NCI-H2029 (cell line): ENCODE results near the gene MYEOV.

ENCODE experiments used
- DNase-seq: peaks from one replicate; lab custom pipeline; 2025; lab: John Stamatoyannopoulos, UW

Gene MYEOV

DNA sequence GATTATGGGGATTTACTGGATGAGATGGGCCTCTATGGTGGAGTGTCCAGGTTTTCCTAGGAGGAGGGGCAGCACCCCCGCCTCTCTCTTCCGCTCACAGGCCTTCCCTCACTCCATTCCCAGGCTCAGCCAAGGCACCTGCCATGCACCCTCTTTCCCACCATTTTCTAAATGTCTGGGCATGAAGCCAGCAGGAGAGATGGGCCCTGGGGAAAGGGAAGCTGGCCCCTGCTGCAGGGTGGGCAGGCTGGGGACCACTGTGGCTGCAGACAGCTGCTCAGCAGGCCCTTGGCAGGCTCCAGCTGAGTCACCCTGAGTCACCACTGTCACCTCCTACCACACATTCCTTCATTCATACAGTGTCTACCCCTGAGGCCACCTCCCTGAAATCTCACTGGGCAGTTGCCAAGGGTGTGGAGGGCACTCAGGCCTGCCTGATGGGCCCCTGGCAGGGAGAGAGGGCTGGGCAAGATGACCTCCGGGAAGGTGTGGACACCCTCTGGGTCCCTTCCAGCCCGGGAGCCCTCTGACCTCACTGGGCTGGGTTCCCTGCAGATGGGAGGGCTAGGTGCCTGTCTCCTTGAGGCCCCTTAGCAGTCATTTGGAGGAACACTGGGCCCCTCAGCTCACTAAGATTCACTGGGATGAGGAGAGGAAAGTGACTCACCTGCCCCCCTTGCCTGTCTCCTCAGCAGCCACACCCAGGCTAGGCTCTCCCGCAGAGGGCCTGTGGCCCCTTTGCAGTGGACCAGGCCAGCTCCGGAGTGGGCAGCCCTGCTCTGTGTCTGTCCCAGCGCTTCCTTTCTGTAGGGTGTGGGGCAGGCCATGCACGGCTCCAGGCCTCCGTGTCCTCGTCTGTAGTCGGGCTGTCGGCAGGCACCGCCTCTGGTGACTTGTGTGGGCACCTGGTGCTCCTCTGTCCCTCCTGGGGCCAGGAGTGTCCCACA, 7.8 kb downstream of the MYEOV start:
- no peak for DNase-seq

DNA sequence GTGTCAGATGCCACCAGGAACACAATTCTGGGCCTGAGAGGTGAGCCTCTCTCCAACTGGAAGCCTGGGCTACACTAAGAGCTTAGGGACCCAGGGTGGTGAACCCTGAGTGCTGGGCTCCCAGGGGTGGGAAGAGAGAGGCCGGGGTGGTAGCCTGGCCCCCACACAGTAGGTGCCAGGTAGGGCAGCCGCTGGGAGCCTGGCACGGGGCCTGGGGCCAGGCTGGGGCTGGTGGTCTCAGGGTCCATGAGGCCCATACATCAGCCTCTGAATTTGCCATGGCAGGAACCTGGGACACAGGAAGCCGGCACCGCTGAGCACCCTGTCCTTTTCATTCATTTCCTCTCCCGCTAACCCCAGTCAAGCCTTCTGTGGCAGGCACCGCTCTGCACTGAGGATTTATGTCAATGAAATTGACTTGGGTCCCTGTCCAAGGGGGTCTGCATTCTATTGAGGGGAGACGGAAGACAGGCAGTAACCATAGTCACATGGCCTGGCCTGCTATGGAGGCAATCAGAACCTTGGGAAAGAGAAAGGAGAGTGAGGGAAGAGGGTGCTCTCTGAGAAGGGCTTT, 8.6 kb downstream of the MYEOV start:
- DNase-seq, result no peak

GRCh38 chr11:69303427-69303826, 9.5 kb downstream of the MYEOV start:
- no peak for DNase-seq

GRCh38 chr11:69304258-69304657, 10.3 kb downstream of the MYEOV start:
- DNase-seq, result no peak

DNA sequence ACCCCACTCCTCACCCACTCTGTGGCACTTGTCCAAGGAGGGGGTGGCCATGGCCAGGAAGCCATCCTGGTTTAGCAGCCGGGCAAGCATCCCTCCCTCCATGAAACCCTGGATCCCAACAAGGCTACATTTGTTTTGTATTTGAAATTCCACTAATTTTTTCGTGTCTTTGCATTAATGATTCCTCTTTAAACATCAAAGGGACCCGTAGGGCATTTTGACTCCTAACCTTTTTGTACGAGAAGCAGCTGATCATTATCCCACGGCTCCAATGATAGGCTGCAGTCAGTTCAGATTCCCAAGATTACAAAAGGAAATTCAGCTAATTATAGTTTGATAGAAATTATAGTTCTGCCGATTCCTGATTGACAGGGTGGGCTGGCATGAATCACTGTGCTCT, 10.7 kb downstream of the MYEOV start:
- no peak for DNase-seq

GRCh38 chr11:69305885-69306540, 12.1 kb downstream of the MYEOV start:
- DNase-seq, result no peak

GRCh38 chr11:69306821-69307220, 12.9 kb downstream of the MYEOV start:
- no peak for DNase-seq

DNA sequence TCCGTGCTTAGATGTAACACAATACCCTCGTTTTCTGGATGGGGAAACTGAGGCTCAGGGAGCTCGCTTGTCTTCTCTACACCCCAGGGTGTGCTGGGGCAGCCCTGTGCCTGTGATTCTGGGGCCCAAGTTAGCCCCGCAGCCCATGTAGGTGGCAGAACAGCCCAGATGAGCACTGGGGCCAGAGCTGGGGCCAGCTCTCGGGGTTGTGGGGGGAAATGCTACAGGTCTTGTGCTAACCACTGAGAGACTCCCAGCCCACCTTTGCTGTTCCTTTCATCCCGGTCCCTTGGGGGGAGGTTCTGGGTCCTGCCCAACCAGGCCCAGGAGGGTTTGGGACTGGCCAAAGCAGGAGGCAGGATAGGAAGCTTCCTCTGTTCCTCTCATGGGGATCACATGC, 13.5 kb downstream of the MYEOV start:
- DNase-seq, result no peak

DNA sequence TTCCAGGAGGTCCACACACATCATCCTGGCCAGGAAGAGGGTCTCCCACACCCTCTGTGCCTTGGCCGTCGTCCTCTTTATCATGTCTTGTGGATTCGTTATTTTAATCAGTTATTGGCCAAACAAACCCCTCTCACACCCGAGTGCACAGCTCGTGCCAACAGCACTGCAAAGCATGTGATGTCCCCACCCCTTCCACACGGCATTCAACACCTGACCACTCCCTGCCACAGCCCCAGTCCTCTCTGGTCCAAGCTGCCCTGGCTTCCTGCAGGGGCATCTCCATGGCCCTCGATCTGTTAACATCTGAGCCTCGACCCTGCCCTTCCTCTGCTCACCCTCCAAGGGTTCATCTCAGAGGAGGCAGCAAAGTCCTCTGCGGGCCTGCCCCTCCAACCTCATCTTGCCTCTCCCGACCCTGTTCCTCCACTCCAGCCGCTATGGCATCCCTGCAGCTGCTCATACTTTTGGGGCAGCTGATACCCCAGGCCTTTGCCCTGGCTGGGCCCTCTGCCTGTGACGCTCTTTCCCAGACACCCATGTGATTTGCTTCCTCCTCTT, 14.0 kb downstream of the MYEOV start:
- no peak for DNase-seq

- no peak for DNase-seq
These were observed 14.5 kb downstream of the MYEOV start for GRCh38 chr11:69308491-69308911.

GRCh38 chr11:69308936-69309615, 15.1 kb downstream of the MYEOV start:
- no peak for DNase-seq

- DNase-seq, result no peak
These were observed 15.8 kb downstream of the MYEOV start for GRCh38 chr11:69309631-69310280.

GRCh38 chr11:69310351-69310750, 16.4 kb downstream of the MYEOV start:
- no peak for DNase-seq

DNA sequence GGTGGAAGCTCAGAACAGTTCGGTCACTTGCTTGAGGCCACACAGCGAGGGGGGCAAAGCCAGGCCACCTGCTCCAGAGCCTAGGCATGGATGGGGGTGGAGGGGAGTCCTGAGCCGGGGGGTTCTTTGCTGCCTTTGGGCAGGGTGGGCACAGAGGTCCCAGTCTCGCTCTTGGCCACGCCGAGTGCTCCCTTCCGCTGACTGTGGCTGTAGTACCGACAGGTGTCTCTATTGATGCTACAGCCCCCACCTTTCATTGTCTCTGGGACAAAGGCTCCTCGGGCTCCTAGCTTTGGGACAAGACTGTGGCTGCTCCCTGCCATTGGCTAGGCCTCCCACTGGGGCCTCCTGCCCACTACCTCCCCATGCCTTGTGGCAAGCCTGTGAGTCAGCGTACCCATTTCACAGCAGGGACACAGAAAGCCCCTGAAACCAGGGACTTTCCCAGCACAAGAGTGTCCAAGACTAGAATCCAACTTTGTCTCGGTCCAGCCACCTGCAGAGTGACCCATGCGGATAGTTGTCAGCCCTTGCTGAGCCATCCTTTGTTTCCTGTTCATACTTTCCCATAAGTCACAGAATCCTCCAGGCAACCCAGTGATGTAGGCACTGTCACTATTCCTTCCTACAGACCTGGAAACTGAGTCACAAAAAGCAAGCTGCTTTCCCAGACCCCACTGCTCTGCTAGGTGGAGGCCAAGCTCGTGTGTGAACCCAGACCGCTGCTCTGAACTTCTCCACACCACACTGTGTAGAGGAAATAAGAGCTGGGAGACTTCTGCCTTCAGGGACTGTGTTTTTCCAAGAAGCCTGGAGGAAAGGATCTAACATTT, 17.2 kb downstream of the MYEOV start:
- no peak for DNase-seq

DNA sequence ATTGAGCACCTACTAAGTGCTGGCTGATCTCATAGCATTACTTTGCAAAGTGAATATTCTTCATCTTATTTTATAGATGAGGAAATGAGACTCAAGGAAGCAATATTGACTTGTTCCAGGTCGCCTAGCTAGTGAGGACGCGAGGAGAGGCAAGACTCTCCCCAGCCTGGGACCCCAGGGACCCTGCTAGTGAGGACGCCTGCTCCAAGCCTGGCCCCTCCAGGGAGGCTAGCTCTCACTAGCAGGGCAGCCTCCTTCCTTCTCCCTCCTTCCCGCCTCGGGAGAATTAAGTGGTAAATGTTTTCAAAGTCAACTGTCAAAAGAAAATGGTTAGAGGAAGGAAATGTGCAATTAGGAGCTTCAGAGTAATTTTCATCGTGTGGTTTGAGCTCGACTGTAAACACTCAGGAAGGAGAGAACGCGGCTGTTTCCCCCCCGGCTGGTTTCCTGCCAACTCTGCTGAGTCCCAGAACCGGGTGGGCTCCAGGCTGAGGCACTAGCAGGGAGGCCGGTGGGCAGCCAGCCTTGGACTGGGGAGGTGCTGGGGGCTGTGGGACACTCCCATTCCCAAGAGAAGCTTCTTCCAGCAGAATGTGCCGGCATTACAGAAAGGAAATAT, 17.9 kb downstream of the MYEOV start:
- DNase-seq, result no peak

- no peak for DNase-seq
These were observed 18.8 kb downstream of the MYEOV start for GRCh38 chr11:69312453-69313404.

DNA sequence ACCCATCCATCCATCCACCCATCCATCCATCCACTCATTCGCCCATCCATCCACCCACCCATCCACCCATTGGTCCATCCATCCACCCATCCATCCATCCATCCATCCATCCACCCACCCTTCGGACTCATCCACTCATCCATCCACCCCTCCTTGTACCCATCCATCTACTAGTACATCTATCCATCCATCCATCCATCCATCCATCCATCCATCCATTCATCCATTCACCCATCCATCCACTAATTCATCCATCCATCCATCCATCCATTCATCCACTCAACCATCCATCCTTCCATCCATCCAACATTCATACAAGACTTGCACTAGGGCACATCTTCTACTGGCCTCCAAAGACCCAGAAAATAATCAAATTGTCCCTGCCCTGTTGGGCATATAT, 20.0 kb downstream of the MYEOV start:
- no peak for DNase-seq

DNA sequence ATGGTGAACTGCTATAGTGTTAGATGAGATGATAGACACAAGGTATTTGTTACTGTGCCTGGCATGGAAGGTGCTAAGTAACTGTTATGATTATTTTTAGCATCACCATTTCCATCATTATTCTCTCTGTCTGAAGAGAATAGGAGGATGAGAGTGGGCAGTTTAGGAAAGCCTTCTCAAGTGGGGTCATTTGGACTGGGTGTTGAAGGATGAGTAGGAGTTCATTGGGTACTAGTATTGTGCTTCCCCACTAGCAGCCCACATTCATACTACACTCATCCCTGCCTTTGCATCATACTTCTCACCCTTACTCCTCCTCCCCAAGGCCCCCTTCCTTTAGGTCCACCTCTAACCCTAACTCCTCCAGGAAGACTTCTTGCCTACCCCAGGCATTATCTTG, 20.6 kb downstream of the MYEOV start:
- no peak for DNase-seq

DNA sequence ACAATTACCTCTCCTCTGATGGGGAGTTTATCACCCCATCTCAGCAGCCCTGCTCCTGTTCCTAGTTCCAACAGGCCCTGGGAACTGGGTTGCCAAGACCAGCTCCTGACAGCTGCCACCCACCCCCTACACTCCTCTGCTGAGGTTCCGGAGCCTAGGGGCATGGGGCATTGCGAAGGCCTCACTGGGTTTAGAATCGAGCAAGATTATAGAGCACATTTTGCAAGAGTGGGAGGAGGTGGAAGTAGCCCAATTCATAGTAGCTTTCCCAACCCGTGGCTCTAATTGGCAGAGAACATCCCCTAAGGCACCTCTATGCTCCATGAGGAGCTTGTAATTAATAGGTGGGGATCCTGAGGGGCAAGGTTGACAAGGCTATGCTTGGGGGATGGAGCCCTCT, 23.0 kb downstream of the MYEOV start:
- no peak for DNase-seq
